Panc1 (cell line): ENCODE data around the gene KAZN. TPM values are rescaled to one million over a fixed set of nuclear protein-coding genes. Genes with fewer than 3 reads are reported as not detected.

Experiments
- ATAC-seq: fragments of 200-7000 bp; cut with Tn5 transposase; 2 replicates; pipeline ENCODE4 v1.9.1; 2020; ENCODE audit warnings: mild to moderate bottlenecking, moderate library complexity
- BruUV-seq: library from RNA; stranded (reverse); fragments of 400-500 nt; replicated peaks from 2 replicates; lab custom pipeline; 2021; lab: Mats Ljungman, UMichigan
- CTCF ChIA-PET: fragments of 300-600 bp; sonication (Branson Sonifier 250); formaldehyde crosslinking; loops from one replicate; lab custom pipeline; 2022; ENCODE audit warnings: antibody characterized with exemption; lab: Charles Lee
- POLR2A ChIA-PET: fragments of 300-600 bp; sonication (Branson Sonifier 250); formaldehyde crosslinking; loops from one replicate; lab custom pipeline; 2022; ENCODE audit warnings: antibody characterized with exemption; lab: Charles Lee
- DNase-seq: peaks from one replicate; pipeline ENCODE4 v3.0.0-alpha.2; 2010; ENCODE audit warnings: low read depth, low spot score
- H3K27ac ChIP-seq: 2 replicates; pipeline ENCODE4 v1.5.1; 2011; ENCODE audit warnings: mild to moderate bottlenecking, low read length, inconsistent platforms
- H3K27me3 ChIP-seq: fragments of 200-500 bp; sonication (Bioruptor generic); 2 replicates; pipeline ENCODE4 v1.6.0; 2014; ENCODE audit warnings: low read length, inconsistent platforms; ENCODE audit not compliant: control insufficient read depth, insufficient read depth
- H3K36me3 ChIP-seq: fragments of 200-500 bp; sonication (Bioruptor generic); 2 replicates; pipeline ENCODE4 v1.5.1; 2014; ENCODE audit warnings: inconsistent platforms, mild to moderate bottlenecking, low read length, moderate library complexity; ENCODE audit not compliant: control insufficient read depth, insufficient read depth
- H3K4me1 ChIP-seq: 2 replicates; pipeline ENCODE4 v1.5.1; 2011; ENCODE audit warnings: inconsistent platforms, mild to moderate bottlenecking, low read length, moderate library complexity; ENCODE audit not compliant: control insufficient read depth, insufficient read depth
- H3K4me3 ChIP-seq, 2 experiments: 2 replicates each; pipeline ENCODE4 v1.5.1; 2011 to 2012; ENCODE audit warnings: low read depth in 2 of 2, low read length in 2 of 2, mild to moderate bottlenecking in 2 of 2, inconsistent platforms in 1 of 2, moderate library complexity in 1 of 2
- H3K9me3 ChIP-seq: fragments of 200-500 bp; sonication (Bioruptor generic); 2 replicates; pipeline ENCODE4 v1.5.1; 2014; ENCODE audit warnings: low read depth, mild to moderate bottlenecking, inconsistent platforms, low read length, moderate library complexity; ENCODE audit not compliant: control insufficient read depth, insufficient read depth
- CTCF ChIP-seq: fragments of 450-650 bp; IDR thresholded peaks from 2 replicates; pipeline ENCODE4 v1.5.1; 2017; ENCODE audit warnings: mild to moderate bottlenecking
- POLR2AphosphoS5 ChIP-seq: IDR thresholded peaks from 2 replicates; pipeline ENCODE4 v1.6.1; 2012; ENCODE audit warnings: mild to moderate bottlenecking, low read depth, low read length, moderate library complexity
- SIN3A ChIP-seq: IDR thresholded peaks from 2 replicates; pipeline ENCODE4 v1.6.1; 2012; ENCODE audit warnings: low read depth, mild to moderate bottlenecking, low read length, moderate library complexity, borderline replicate concordance; ENCODE audit not compliant: insufficient read depth
- TCF7L2 ChIP-seq: IDR thresholded peaks from 2 replicates; pipeline ENCODE4 v1.6.1; 2011; ENCODE audit warnings: mild to moderate bottlenecking, low read depth, low read length, inconsistent platforms
- in situ Hi-C: cut with HindIII; loops from 2 replicates; pipeline ENCODE4 v1.10.0; 2016; ENCODE audit warnings: low sequenced_read_pairs, low pct_unique_long_range_greater_than_20kb
- intact Hi-C: fragments of 100-400 bp; cut with micrococcal nuclease; formaldehyde crosslinking; loops from one replicate; pipeline ENCODE4 v1.10.0; 2022; ENCODE audit not compliant: unreplicated experiment
- total RNA-seq: library from RNA; stranded (reverse); gene quantifications from one replicate; pipeline ENCODE4 v1.2.1, GENCODE V29; 2021; ENCODE audit not compliant: unreplicated experiment
- TF ChIP-seq, protein P1 (sequence below), 2 experiments: IDR thresholded peaks; 2 replicates each; pipeline ENCODE4 v1.6.1; 2011 to 2012; ENCODE audit warnings: low read depth in 2 of 2, control low read depth in 1 of 2, low read length in 1 of 2, mild to moderate bottlenecking in 1 of 2, moderate library complexity in 1 of 2; ENCODE audit not compliant: insufficient read depth in 1 of 2

KAZN gene
- total RNA-seq, 1 experiment from 2014 or later: 6.6 TPM

- no peak overlapping the region for H3K27ac ChIP-seq
- no peaks in the 10 kb centered on the region for H3K9me3 ChIP-seq
- peaks cover 3% of the 10 kb centered on the region; the same call in 1 of the 2 replicates for H3K27me3 ChIP-seq
- no peaks in the 10 kb centered on the region for H3K36me3 ChIP-seq
- no TSS peak for BruUV-seq
- ChIA-PET CTCF (no interaction called here), POLR2A (no interaction called here)
- ATAC-seq: no peak
- in situ Hi-C loops (no loop called here), intact Hi-C loops (no loop called here)
- H3K4me3 ChIP-seq: no peak overlapping the region
- no peaks in the 10 kb centered on the region for H3K4me1 ChIP-seq
- DNase-seq: no peak
- TF ChIP-seq TCF7L2: no peak
- no peak for TF ChIP-seq CTCF
- TF ChIP-seq SIN3A: no peak
- TF ChIP-seq, protein P1, sequence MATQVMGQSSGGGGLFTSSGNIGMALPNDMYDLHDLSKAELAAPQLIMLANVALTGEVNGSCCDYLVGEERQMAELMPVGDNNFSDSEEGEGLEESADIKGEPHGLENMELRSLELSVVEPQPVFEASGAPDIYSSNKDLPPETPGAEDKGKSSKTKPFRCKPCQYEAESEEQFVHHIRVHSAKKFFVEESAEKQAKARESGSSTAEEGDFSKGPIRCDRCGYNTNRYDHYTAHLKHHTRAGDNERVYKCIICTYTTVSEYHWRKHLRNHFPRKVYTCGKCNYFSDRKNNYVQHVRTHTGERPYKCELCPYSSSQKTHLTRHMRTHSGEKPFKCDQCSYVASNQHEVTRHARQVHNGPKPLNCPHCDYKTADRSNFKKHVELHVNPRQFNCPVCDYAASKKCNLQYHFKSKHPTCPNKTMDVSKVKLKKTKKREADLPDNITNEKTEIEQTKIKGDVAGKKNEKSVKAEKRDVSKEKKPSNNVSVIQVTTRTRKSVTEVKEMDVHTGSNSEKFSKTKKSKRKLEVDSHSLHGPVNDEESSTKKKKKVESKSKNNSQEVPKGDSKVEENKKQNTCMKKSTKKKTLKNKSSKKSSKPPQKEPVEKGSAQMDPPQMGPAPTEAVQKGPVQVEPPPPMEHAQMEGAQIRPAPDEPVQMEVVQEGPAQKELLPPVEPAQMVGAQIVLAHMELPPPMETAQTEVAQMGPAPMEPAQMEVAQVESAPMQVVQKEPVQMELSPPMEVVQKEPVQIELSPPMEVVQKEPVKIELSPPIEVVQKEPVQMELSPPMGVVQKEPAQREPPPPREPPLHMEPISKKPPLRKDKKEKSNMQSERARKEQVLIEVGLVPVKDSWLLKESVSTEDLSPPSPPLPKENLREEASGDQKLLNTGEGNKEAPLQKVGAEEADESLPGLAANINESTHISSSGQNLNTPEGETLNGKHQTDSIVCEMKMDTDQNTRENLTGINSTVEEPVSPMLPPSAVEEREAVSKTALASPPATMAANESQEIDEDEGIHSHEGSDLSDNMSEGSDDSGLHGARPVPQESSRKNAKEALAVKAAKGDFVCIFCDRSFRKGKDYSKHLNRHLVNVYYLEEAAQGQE (IDR thresholded peaks at IDR 0.05; ENCODE audit: insufficient read depth in 1 of 2, low read depth in 2 of 2, low read length in 1 of 2): no peak
- TF ChIP-seq POLR2AphosphoS5: no peak
Observed at GRCh38 chr1:14631421-14631820, 32.9 kb downstream of the KAZN start.

DNA sequence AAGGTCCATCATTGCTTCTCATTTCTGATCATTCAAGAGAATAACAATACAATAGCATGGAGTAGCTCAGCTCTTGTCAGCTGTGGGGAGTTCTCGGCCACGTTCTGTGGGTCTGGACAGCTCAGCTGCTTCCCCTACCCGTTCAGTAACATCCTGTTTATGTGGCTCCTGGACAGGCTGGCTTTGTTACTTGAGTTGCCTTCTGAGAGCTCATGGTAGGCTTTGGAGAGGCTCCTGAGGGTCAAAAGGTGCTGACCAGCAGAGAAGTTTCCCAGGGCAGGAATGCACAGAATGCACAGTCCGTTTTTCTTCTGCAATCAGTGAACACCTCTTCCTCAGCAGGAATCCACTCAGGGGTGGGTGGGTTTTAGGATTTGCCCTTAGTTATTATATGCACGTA lies 36.0 kb downstream of the KAZN start:
- ChIA-PET CTCF (no interaction called here), POLR2A (no interaction called here)
- Histone ChIP-seq H3K27me3 (peaks cover 3% of the 10 kb centered on the region; the same call in 1 of the 2 replicates), H3K36me3 (no peaks in the 10 kb centered on the region), H3K27ac (no peak overlapping the region), H3K9me3 (no peaks in the 10 kb centered on the region), H3K4me1 (no peaks in the 10 kb centered on the region), H3K4me3 (no peak overlapping the region)
- BruUV-seq: no TSS peak
- TF ChIP-seq TCF7L2 (no peak), SIN3A (no peak), CTCF (no peak)
- TF ChIP-seq, protein P1 (IDR thresholded peaks at IDR 0.05; ENCODE audit: insufficient read depth in 1 of 2, low read depth in 2 of 2, low read length in 1 of 2): no peak
- DNase-seq (no peak), ATAC-seq (no peak)
- intact Hi-C loops: no loop called here
- in situ Hi-C loops: no loop called here
